Measurements from ENCODE around the gene MPV17L2. TPM values are rescaled to one million over a fixed set of nuclear protein-coding genes. Genes with fewer than 3 reads are reported as not detected.
A peak's percentile ranks its signal among the peaks of the same experiment; 100 is the strongest.

MPV17L2 gene
- total and polyA plus RNA-seq, 2 donors (not counting 1 experiment from before 2014, with no cell fraction given), result 8.6 to 23.0 TPM

DNA sequence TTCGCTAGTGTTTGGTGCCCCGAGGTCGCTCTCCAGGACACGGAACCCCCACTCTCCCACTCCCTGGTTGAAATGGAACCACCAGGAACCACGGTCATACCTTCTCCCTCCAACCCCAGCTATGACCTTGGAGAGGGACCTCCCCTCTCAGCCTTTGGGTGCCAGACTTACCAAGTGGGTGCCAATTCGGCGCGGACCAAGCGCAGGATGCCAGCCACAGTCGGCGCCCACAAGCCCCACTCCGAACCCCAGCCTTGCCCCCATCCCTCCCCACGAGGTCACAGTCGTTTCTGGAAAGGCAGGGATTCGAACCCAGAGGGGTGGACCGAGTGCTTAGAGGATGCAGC, 32.3 kb downstream of the MPV17L2 start:
- 18% methylated on average over 16 of the region's 16 CpGs for WGBS (ENCODE audit: insufficient coverage)
- ChIA-PET CTCF (interaction anchor here (0.6 to 1.9 kb wide), 4 partner anchors 11 to 231 kb away, joined by 3 to 10 read pairs (median 3); no protein-coding TSS in a partner anchor), POLR2A (no interaction called here)
- Mint-ChIP-seq H3K4me3 (peak overlapping the region; percentile 91), H3K27me3 (peaks cover 52% of the 10 kb centered on the region), H3K4me1 (peaks cover 36% of the 10 kb centered on the region), H3K27ac (no peak overlapping the region), H3K9me3 (ENCODE audit: insufficient read depth) (no peaks in the 10 kb centered on the region)
- Histone ChIP-seq H3K9me3 (ENCODE audit: control extremely low read depth in 1 of 3, control insufficient read depth in 2 of 3, insufficient read depth in 1 of 3, low read length in 2 of 3) (peaks cover 0 to 38% (median 0%) of the 10 kb centered on the region in 3 donors), H3K4me3 (ENCODE audit: control extremely low read depth in 1 of 5, extremely low read depth in 1 of 5, insufficient read depth in 1 of 5, low read depth in 2 of 5, low read length in 4 of 5) (peak overlapping the region in 1 of 5 experiments; percentile 68), H3K27ac (ENCODE audit: low read length in 2 of 2) (no peak overlapping the region), H4K20me1 (ENCODE audit: control insufficient read depth, insufficient read depth, low read length, poor library complexity, severe bottlenecking) (peaks cover 3% of the 10 kb centered on the region), H3K4me2 (replicated peaks; ENCODE audit: low read depth, low read length, poor library complexity, severe bottlenecking) (peak overlapping the region; percentile 98), H3K27me3 (replicated peaks in 1 of 4; ENCODE audit: control extremely low read depth in 1 of 4, control insufficient read depth in 3 of 4, insufficient read depth in 4 of 4, low read length in 3 of 4) (peaks cover 0 to 84% (median 41%) of the 10 kb centered on the region in 4 experiments), H3K79me2 (ENCODE audit: control insufficient read depth, insufficient read depth, low read length) (no peaks in the 10 kb centered on the region), H2AFZ (ENCODE audit: insufficient read depth, low read depth, low read length, poor library complexity, severe bottlenecking) (no peak overlapping the region), H3K36me3 (replicated peaks in 1 of 2; ENCODE audit: control extremely low read depth in 1 of 2, control insufficient read depth in 1 of 2, extremely low read depth in 1 of 2, insufficient read depth in 2 of 2, low read length in 1 of 2) (no peaks in the 10 kb centered on the region), H3K4me1 (ENCODE audit: control insufficient read depth in 2 of 2, insufficient read depth in 2 of 2, low read length in 2 of 2) (peaks cover 29 to 36% of the 10 kb centered on the region in 2 donors), H3K9ac (ENCODE audit: low read length) (peak overlapping the region; percentile 65)
- intact Hi-C loops (cut with micrococcal nuclease), result loop anchor here (2.0 kb wide), 1 partner anchor 73 kb away; the partner anchor contains the start of gene PIK3R2
- TF ChIP-seq EZH2 (IDR thresholded peaks at IDR 0.05; ENCODE audit: borderline replicate concordance, insufficient read depth, low read depth, low read length, poor library complexity, severe bottlenecking), result no peak
- TF ChIP-seq, protein P1, sequence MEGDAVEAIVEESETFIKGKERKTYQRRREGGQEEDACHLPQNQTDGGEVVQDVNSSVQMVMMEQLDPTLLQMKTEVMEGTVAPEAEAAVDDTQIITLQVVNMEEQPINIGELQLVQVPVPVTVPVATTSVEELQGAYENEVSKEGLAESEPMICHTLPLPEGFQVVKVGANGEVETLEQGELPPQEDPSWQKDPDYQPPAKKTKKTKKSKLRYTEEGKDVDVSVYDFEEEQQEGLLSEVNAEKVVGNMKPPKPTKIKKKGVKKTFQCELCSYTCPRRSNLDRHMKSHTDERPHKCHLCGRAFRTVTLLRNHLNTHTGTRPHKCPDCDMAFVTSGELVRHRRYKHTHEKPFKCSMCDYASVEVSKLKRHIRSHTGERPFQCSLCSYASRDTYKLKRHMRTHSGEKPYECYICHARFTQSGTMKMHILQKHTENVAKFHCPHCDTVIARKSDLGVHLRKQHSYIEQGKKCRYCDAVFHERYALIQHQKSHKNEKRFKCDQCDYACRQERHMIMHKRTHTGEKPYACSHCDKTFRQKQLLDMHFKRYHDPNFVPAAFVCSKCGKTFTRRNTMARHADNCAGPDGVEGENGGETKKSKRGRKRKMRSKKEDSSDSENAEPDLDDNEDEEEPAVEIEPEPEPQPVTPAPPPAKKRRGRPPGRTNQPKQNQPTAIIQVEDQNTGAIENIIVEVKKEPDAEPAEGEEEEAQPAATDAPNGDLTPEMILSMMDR (IDR thresholded peaks at IDR 0.05), result no peak
- DNase-seq (no peak), ATAC-seq (ENCODE audit: low read depth) (no peak)

- no peaks in the 10 kb centered on the region for H3K9me3 Mint-ChIP-seq (ENCODE audit: insufficient read depth)
- CTCF ChIA-PET, result interaction anchor here (0.6 to 1.9 kb wide), 4 partner anchors 12 to 231 kb away, joined by 3 to 10 read pairs (median 3); no protein-coding TSS in a partner anchor
- WGBS (ENCODE audit: insufficient coverage), result 5% methylated on average over 45 of the region's 51 CpGs
- Histone ChIP-seq H3K4me1 (ENCODE audit: control insufficient read depth in 2 of 2, insufficient read depth in 2 of 2, low read length in 2 of 2) (peaks cover 29 to 36% of the 10 kb centered on the region in 2 donors), H2AFZ (ENCODE audit: insufficient read depth, low read depth, low read length, poor library complexity, severe bottlenecking) (no peak within 1 kb of the TSS), H3K36me3 (replicated peaks in 1 of 2; ENCODE audit: control extremely low read depth in 1 of 2, control insufficient read depth in 1 of 2, extremely low read depth in 1 of 2, insufficient read depth in 2 of 2, low read length in 1 of 2) (no peaks in the 10 kb centered on the region), H4K20me1 (ENCODE audit: control insufficient read depth, insufficient read depth, low read length, poor library complexity, severe bottlenecking) (peaks cover 3% of the 10 kb centered on the region), H3K4me2 (replicated peaks; ENCODE audit: low read depth, low read length, poor library complexity, severe bottlenecking) (peak within 1 kb of the TSS; percentile 98), H3K9me3 (ENCODE audit: control extremely low read depth in 1 of 3, control insufficient read depth in 2 of 3, insufficient read depth in 1 of 3, low read length in 2 of 3) (peaks cover 0 to 38% (median 0%) of the 10 kb centered on the region in 3 donors), H3K27ac (ENCODE audit: low read length in 2 of 2) (no peak within 1 kb of the TSS), H3K27me3 (replicated peaks in 1 of 4; ENCODE audit: control extremely low read depth in 1 of 4, control insufficient read depth in 3 of 4, insufficient read depth in 4 of 4, low read length in 3 of 4) (peaks cover 0 to 84% (median 41%) of the 10 kb centered on the region in 4 experiments), H3K9ac (ENCODE audit: low read length) (no peak within 1 kb of the TSS), H3K79me2 (ENCODE audit: control insufficient read depth, insufficient read depth, low read length) (no peaks in the 10 kb centered on the region), H3K4me3 (ENCODE audit: control extremely low read depth in 1 of 5, extremely low read depth in 1 of 5, insufficient read depth in 1 of 5, low read depth in 2 of 5, low read length in 4 of 5) (peak within 1 kb of the TSS in 1 of 5 experiments; percentile 68)
- peaks cover 54% of the 10 kb centered on the region for H3K27me3 Mint-ChIP-seq
- intact Hi-C loops (cut with micrococcal nuclease), result loop anchor here (2.0 kb wide), 1 partner anchor 73 kb away; the partner anchor contains the start of gene PIK3R2
- ATAC-seq (ENCODE audit: low read depth) (no peak), DNase-seq (peak; percentile 43)
- H3K27ac Mint-ChIP-seq, result peak within 1 kb of the TSS; percentile 53
- TF ChIP-seq EZH2 (IDR thresholded peaks at IDR 0.05; ENCODE audit: borderline replicate concordance, insufficient read depth, low read depth, low read length, poor library complexity, severe bottlenecking), result no peak
- TF ChIP-seq, protein P1 (IDR thresholded peaks at IDR 0.05), result no peak
- POLR2A ChIA-PET, result no interaction called here
- H3K4me1 Mint-ChIP-seq, result peaks cover 36% of the 10 kb centered on the region
- peak within 1 kb of the TSS; percentile 91 for H3K4me3 Mint-ChIP-seq
These were observed 32.9 kb downstream of the MPV17L2 start, which contains the start of gene PDE4C for GRCh38 chr19:18225702-18226468. TSS of gene PDE4C (minus strand) at chr19:18226438. CDS start at chr19:18226415, 23 bp downstream.
